Measurements from ENCODE around the gene CD79B.
"Not testable (repeated sequence)": the region's sequence is repeated elsewhere in the genome, so short reads cannot be mapped to it uniquely, and the experiment has no call there.

The CD79B gene

GRCh38 chr17:63903787-63904201 lies 28.3 kb downstream of the CD79B start:
- H3K9me3 ChIP-seq (replicated peaks; ENCODE audit: insufficient read depth, low read length); H3K4me3 ChIP-seq (ENCODE audit: low read length); H3K27me3 ChIP-seq (replicated peaks; ENCODE audit: insufficient read depth, low read length); H3K4me1 ChIP-seq (ENCODE audit: low read length); H4K20me1 ChIP-seq (ENCODE audit: insufficient read depth, low read length); H3K27ac ChIP-seq (ENCODE audit: low read length); H3K4me2 ChIP-seq (ENCODE audit: low read depth, low read length); H2AFZ ChIP-seq (ENCODE audit: low read length); H3K36me3 ChIP-seq (replicated peaks; ENCODE audit: insufficient read depth, low read length); H3K79me2 ChIP-seq (ENCODE audit: low read length); H3F3A ChIP-seq (ENCODE audit: insufficient read depth, low read length); DNase-seq; H3K9me2 ChIP-seq (replicated peaks; ENCODE audit: insufficient read depth, low read length); H3K9ac ChIP-seq (ENCODE audit: low read length): not testable (repeated sequence)
- peak; percentile 31 for TF ChIP-seq CTCF (IDR thresholded peaks at IDR 0.05; ENCODE audit: low read length)

GRCh38 chr17:63901971-63902370 lies 30.2 kb downstream of the CD79B start:
- H3K27ac ChIP-seq (ENCODE audit: low read length); H3K4me2 ChIP-seq (ENCODE audit: low read depth, low read length); H3K9me3 ChIP-seq (replicated peaks; ENCODE audit: insufficient read depth, low read length); H3K9ac ChIP-seq (ENCODE audit: low read length); H3K79me2 ChIP-seq (ENCODE audit: low read length); H3F3A ChIP-seq (ENCODE audit: insufficient read depth, low read length); H3K27me3 ChIP-seq (replicated peaks; ENCODE audit: insufficient read depth, low read length); H3K36me3 ChIP-seq (replicated peaks; ENCODE audit: insufficient read depth, low read length); H4K20me1 ChIP-seq (ENCODE audit: insufficient read depth, low read length); H2AFZ ChIP-seq (ENCODE audit: low read length); H3K4me3 ChIP-seq (ENCODE audit: low read length); DNase-seq; H3K9me2 ChIP-seq (replicated peaks; ENCODE audit: insufficient read depth, low read length); H3K4me1 ChIP-seq (ENCODE audit: low read length): not testable (repeated sequence)

- H3K4me1 ChIP-seq (ENCODE audit: low read length); H3F3A ChIP-seq (ENCODE audit: insufficient read depth, low read length); H3K9ac ChIP-seq (ENCODE audit: low read length); H3K9me2 ChIP-seq (replicated peaks; ENCODE audit: insufficient read depth, low read length); H3K27me3 ChIP-seq (replicated peaks; ENCODE audit: insufficient read depth, low read length); H4K20me1 ChIP-seq (ENCODE audit: insufficient read depth, low read length); H3K4me3 ChIP-seq (ENCODE audit: low read length); H3K4me2 ChIP-seq (ENCODE audit: low read depth, low read length); H3K79me2 ChIP-seq (ENCODE audit: low read length); H2AFZ ChIP-seq (ENCODE audit: low read length); H3K36me3 ChIP-seq (replicated peaks; ENCODE audit: insufficient read depth, low read length); H3K27ac ChIP-seq (ENCODE audit: low read length); H3K9me3 ChIP-seq (replicated peaks; ENCODE audit: insufficient read depth, low read length): not testable (repeated sequence)
- DNase-seq: peak; percentile 78
These were observed 33.0 kb downstream of the CD79B start for GRCh38 chr17:63898899-63899798.

GRCh38 chr17:63896524-63897354 lies 35.4 kb downstream of the CD79B start, which contains the start of gene CSH1:
TSS of gene CSH1 (minus strand) at chr17:63896574. CDS start at chr17:63896511, 63 bp downstream.
- H3K9me3 ChIP-seq (replicated peaks; ENCODE audit: insufficient read depth, low read length); H2AFZ ChIP-seq (ENCODE audit: low read length); H3K4me1 ChIP-seq (ENCODE audit: low read length); H3K36me3 ChIP-seq (replicated peaks; ENCODE audit: insufficient read depth, low read length); H3K9ac ChIP-seq (ENCODE audit: low read length); H3K79me2 ChIP-seq (ENCODE audit: low read length); H3F3A ChIP-seq (ENCODE audit: insufficient read depth, low read length); H3K27ac ChIP-seq (ENCODE audit: low read length); H3K27me3 ChIP-seq (replicated peaks; ENCODE audit: insufficient read depth, low read length); H3K4me3 ChIP-seq (ENCODE audit: low read length); H3K4me2 ChIP-seq (ENCODE audit: low read depth, low read length); DNase-seq; H4K20me1 ChIP-seq (ENCODE audit: insufficient read depth, low read length); H3K9me2 ChIP-seq (replicated peaks; ENCODE audit: insufficient read depth, low read length): not testable (repeated sequence)

- not testable (repeated sequence) for H3F3A ChIP-seq (ENCODE audit: insufficient read depth, low read length); H3K9me2 ChIP-seq (replicated peaks; ENCODE audit: insufficient read depth, low read length)
These were observed 37.3 kb downstream of the CD79B start for GRCh38 chr17:63894821-63895220.

GRCh38 chr17:63894021-63894420 lies 38.1 kb downstream of the CD79B start:
- H2AFZ ChIP-seq (ENCODE audit: low read length); H3K9me2 ChIP-seq (replicated peaks; ENCODE audit: insufficient read depth, low read length); H3K4me3 ChIP-seq (ENCODE audit: low read length): not testable (repeated sequence)

More at GRCh38 chr17:63894821-63895220, 37.3 kb downstream of the CD79B start:
- not testable (repeated sequence) for H3K27ac ChIP-seq (ENCODE audit: low read length); H3K9me3 ChIP-seq (replicated peaks; ENCODE audit: insufficient read depth, low read length); DNase-seq; H3K4me3 ChIP-seq (ENCODE audit: low read length); H3K27me3 ChIP-seq (replicated peaks; ENCODE audit: insufficient read depth, low read length); H3K4me2 ChIP-seq (ENCODE audit: low read depth, low read length); H4K20me1 ChIP-seq (ENCODE audit: insufficient read depth, low read length); H2AFZ ChIP-seq (ENCODE audit: low read length); H3K79me2 ChIP-seq (ENCODE audit: low read length); H3K4me1 ChIP-seq (ENCODE audit: low read length); H3K9ac ChIP-seq (ENCODE audit: low read length); H3K36me3 ChIP-seq (replicated peaks; ENCODE audit: insufficient read depth, low read length)

More at GRCh38 chr17:63894021-63894420, 38.1 kb downstream of the CD79B start:
- H3K27me3 ChIP-seq (replicated peaks; ENCODE audit: insufficient read depth, low read length); DNase-seq; H3K9ac ChIP-seq (ENCODE audit: low read length); H3K4me1 ChIP-seq (ENCODE audit: low read length); H3K27ac ChIP-seq (ENCODE audit: low read length); H3K79me2 ChIP-seq (ENCODE audit: low read length); H3K4me2 ChIP-seq (ENCODE audit: low read depth, low read length); H4K20me1 ChIP-seq (ENCODE audit: insufficient read depth, low read length); H3K9me3 ChIP-seq (replicated peaks; ENCODE audit: insufficient read depth, low read length); H3F3A ChIP-seq (ENCODE audit: insufficient read depth, low read length); H3K36me3 ChIP-seq (replicated peaks; ENCODE audit: insufficient read depth, low read length): not testable (repeated sequence)
